ENCODE measurements around the gene GALNT14. TPM values are rescaled to one million over a fixed set of nuclear protein-coding genes. Genes with fewer than 3 reads are reported as not detected.

The GALNT14 gene
- total RNA-seq, 1 experiment from 2014 or later = not detected

- in situ Hi-C loops (cut with HindIII; ENCODE audit: low sequenced_read_pairs) = no loop called here
These were observed 36.5 kb downstream of the GALNT14 start for GRCh38 chr2:31101701-31102100.

GRCh38 chr2:31097962-31098613 is 40.2 kb downstream of the GALNT14 start:
- DNase-seq (ENCODE audit: low spot score) = no peak
- in situ Hi-C loops (cut with HindIII; ENCODE audit: low sequenced_read_pairs) = no loop called here

More at GRCh38 chr2:31101701-31102100, 36.5 kb downstream of the GALNT14 start:
- no peak for DNase-seq (ENCODE audit: low spot score)

DNA sequence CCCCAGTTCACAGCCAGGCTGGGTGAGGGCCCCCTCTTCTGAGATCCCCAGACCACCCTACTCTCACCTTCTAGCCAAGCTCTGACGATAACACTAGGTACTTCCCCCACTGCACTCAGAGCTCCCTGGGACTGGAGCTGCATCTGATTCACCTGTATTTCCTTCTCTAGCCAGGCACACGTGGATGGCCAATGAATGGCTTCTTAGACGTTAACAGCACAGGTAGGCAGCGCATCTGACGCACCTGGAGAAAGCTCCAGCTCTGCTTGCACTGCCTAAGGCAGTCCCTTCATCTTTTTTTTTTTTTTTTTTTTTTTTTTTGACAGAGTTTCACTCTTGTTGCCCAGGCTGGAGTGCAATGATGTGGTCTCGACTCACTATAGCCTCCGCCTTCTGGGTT is 48.1 kb downstream of the GALNT14 start:
- in situ Hi-C loops (cut with HindIII; ENCODE audit: low sequenced_read_pairs) = no loop called here
- DNase-seq (ENCODE audit: low spot score) = no peak

- in situ Hi-C loops (cut with HindIII; ENCODE audit: low sequenced_read_pairs) = no loop called here
- peak; percentile 26 for DNase-seq (ENCODE audit: low spot score)
These were observed 48.6 kb downstream of the GALNT14 start for GRCh38 chr2:31089645-31090044.

DNA sequence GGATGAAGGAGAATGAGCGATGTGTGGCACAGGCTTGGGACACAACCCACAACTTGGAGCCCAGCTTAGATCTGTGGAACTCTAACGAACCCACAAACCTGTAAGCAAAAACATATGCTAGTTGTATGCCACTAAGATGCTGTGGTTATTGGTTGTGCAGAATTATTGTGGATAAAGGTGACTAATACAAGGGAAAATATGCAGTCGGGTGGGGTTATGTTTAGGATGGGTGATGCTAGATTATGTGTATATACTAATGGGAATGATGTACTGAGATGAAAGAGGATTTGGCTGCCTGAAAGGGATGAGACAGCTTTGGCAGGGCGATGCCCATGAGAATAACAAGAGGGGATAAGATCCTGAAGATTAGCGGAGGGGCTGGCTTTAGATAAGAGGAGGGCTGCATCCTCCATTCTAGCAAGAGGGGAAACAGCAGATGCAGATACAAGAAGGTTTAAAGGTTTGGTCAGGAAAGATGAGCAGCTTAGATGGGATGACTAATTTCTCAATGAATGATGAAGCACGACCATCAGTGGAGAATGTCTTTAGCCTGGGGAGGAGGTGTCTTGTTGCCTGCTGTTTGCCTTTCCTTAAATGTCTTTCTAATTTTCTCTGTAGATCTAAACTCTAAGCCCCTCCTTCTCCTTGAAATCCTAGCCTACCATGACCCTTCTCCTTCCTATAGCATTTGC is 49.6 kb downstream of the GALNT14 start:
- no peak for DNase-seq (ENCODE audit: low spot score)
- in situ Hi-C loops (cut with HindIII; ENCODE audit: low sequenced_read_pairs) = no loop called here

- no peak for DNase-seq (ENCODE audit: low spot score)
- in situ Hi-C loops (cut with HindIII; ENCODE audit: low sequenced_read_pairs) = no loop called here
These were observed 50.7 kb downstream of the GALNT14 start for GRCh38 chr2:31087491-31087890.

- in situ Hi-C loops (cut with HindIII; ENCODE audit: low sequenced_read_pairs) = no loop called here
- DNase-seq (ENCODE audit: low spot score) = no peak
These were observed 51.6 kb downstream of the GALNT14 start for GRCh38 chr2:31086590-31086989.

GRCh38 chr2:31083234-31083993 is 54.8 kb downstream of the GALNT14 start:
- DNase-seq (ENCODE audit: low spot score) = no peak
- in situ Hi-C loops (cut with HindIII; ENCODE audit: low sequenced_read_pairs) = no loop called here

- DNase-seq (ENCODE audit: low spot score) = no peak
- in situ Hi-C loops (cut with HindIII; ENCODE audit: low sequenced_read_pairs) = no loop called here
These were observed 56.2 kb downstream of the GALNT14 start for GRCh38 chr2:31082002-31082401.

- in situ Hi-C loops (cut with HindIII; ENCODE audit: low sequenced_read_pairs) = no loop called here
- DNase-seq (ENCODE audit: low spot score) = no peak
These were observed 56.7 kb downstream of the GALNT14 start for GRCh38 chr2:31081492-31081891.

- in situ Hi-C loops (cut with HindIII; ENCODE audit: low sequenced_read_pairs) = no loop called here
- DNase-seq (ENCODE audit: low spot score) = no peak
These were observed 57.9 kb downstream of the GALNT14 start for GRCh38 chr2:31080361-31080760.

GRCh38 chr2:31079665-31080064 is 58.6 kb downstream of the GALNT14 start:
- in situ Hi-C loops (cut with HindIII; ENCODE audit: low sequenced_read_pairs) = no loop called here
- no peak for DNase-seq (ENCODE audit: low spot score)

DNA sequence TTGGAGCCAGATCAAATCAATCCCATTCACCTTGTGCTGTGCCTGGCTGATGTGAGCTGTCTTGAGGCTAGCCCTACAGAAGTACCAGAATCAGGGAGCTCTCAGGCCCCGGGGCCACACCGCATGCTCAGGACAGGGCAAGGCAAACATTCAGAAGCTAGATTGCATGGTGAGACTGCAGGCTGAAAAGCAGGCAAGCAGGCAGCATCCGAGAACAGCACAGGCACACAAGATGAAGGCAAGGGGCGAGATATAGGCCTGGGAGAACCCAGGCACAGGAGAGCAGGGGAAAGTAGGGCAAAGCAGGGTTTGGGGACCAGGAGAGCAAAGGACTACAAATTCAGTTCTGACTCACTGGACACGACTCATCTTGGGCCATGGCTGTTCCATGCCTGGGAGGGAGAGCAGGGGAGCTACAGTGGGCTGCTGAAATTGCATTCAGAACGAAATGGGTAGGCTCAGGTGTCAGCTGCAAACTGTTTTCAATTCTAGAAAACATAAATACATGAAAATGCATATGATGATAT is 59.6 kb downstream of the GALNT14 start:
- no peak for DNase-seq (ENCODE audit: low spot score)
- in situ Hi-C loops (cut with HindIII; ENCODE audit: low sequenced_read_pairs) = no loop called here

GRCh38 chr2:31078011-31078410 is 60.2 kb downstream of the GALNT14 start:
- in situ Hi-C loops (cut with HindIII; ENCODE audit: low sequenced_read_pairs) = no loop called here
- DNase-seq (ENCODE audit: low spot score) = no peak

DNA sequence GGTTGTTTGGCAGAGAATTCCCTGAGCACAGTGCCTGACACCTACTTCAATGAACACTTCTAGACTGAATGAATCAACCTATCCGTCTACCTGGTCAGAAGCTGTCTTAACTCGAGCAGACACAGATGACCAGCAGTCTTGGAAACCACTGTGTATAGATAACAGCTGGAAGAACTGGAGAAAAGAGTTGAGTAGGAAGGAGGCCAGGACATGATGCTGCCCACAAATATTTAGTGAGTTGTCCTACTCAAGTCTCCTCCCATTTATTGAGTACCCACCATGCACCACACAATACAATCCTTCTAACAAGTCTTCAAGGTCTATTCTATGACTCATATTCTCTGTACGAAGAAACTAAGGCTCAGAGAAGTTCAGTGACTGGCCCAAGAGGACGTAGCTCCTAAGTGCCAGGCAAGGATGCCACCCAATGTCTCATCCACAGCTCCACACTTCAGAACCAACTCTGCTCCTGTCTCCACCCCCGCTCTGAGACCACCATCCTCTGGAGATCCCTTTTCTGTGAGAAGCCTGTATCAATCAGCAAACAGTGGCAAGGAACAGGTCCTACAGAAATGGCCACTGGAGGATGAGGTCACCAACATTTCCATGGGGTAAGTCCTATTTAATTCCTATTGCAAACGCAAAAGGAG is 62.2 kb downstream of the GALNT14 start:
- in situ Hi-C loops (cut with HindIII; ENCODE audit: low sequenced_read_pairs) = no loop called here
- DNase-seq (ENCODE audit: low spot score) = no peak

GRCh38 chr2:31075431-31075830 is 62.8 kb downstream of the GALNT14 start:
- in situ Hi-C loops (cut with HindIII; ENCODE audit: low sequenced_read_pairs) = no loop called here

GRCh38 chr2:31071741-31072140 is 66.5 kb downstream of the GALNT14 start:
- in situ Hi-C loops (cut with HindIII; ENCODE audit: low sequenced_read_pairs) = no loop called here
- DNase-seq (ENCODE audit: low spot score) = no peak

More at GRCh38 chr2:31075431-31075830, 62.8 kb downstream of the GALNT14 start:
- no peak for DNase-seq (ENCODE audit: low spot score)

DNA sequence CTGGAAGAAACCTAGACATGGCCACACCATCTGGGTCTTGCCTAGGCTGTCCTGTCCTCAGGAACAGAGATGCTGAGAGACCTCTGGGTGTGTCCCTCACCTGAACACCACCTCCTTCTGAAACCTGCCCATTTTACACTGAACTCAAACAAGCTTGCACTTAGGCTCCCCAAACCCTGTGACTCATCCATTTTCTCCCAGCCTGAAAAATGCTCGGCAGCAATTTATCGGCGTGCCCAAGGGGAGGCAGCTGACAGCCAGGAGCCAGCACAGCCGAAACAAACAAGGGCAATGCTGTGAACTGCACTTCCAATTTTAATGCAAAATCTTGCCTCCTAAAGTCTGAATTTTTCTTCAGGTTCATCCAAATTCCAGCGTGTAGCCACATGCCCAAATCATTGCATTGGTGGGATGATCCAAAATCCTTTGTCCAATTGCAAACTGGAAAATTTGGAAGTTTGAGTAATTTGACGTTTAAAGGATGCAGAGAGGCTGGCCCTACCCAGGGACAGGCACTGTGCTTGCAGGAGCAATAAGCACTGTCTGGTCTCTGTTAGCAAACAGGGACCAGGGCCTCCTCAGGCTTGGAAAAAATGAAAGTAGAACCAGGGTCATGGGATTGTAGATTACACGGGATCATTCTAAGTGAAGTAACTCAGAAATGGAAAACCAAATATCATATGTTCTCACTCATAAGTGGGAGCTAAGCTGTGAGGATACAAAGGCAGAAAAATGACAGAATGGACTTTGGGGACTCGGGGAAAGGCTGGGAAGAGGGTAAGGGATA is 67.7 kb downstream of the GALNT14 start:
- in situ Hi-C loops (cut with HindIII; ENCODE audit: low sequenced_read_pairs) = no loop called here

More for the DNA sequence above, 67.7 kb downstream of the GALNT14 start:
- DNase-seq (ENCODE audit: low spot score) = no peak
